AG09319 (cell line): Measurements from ENCODE around the gene OR52M1.

Source experiments
- DNase-seq: peaks from one replicate; pipeline ENCODE4 v3.0.0-alpha.2; 2010; ENCODE audit warnings: low read depth; ENCODE audit errors: extremely low read depth
- CTCF ChIP-seq: IDR thresholded peaks from 2 replicates; pipeline ENCODE4 v1.5.1; 2011; ENCODE audit warnings: low read depth, mild to moderate bottlenecking, inconsistent platforms, low read length, moderate library complexity

The OR52M1 gene

GRCh38 chr11:4544891-4545290, at the start of gene OR52M1:
Gene OR52M1 (plus strand): TSS chr11:4545191. CDS start chr11:4545191, 0 bp downstream.
- no peak for TF ChIP-seq CTCF
- no peak for DNase-seq

GRCh38 chr11:4495487-4495886, 49.5 kb upstream of the OR52M1 start:
- DNase-seq: no peak
- TF ChIP-seq CTCF: no peak

- no peak for TF ChIP-seq CTCF
These were observed 49.0 kb upstream of the OR52M1 start for GRCh38 chr11:4495986-4496385.

GRCh38 chr11:4496557-4497248, 48.3 kb upstream of the OR52M1 start:
- DNase-seq: no peak
- no peak for TF ChIP-seq CTCF

More at GRCh38 chr11:4495986-4496385, 49.0 kb upstream of the OR52M1 start:
- DNase-seq: no peak

GRCh38 chr11:4508886-4509285, 36.1 kb upstream of the OR52M1 start:
- no peak for TF ChIP-seq CTCF
- no peak for DNase-seq

GRCh38 chr11:4511282-4512245, 33.4 kb upstream of the OR52M1 start:
- DNase-seq: peak; percentile 69
- no peak for TF ChIP-seq CTCF

GRCh38 chr11:4514196-4514595, 30.8 kb upstream of the OR52M1 start:
- no peak for DNase-seq
- TF ChIP-seq CTCF: no peak
